Naive thymus-derived CD8-positive, alpha-beta T cell (primary cell): ENCODE results near the gene MRPL51. TPM values are rescaled to one million over a fixed set of nuclear protein-coding genes. Genes with fewer than 3 reads are reported as not detected.
"Not testable (repeated sequence)": the region's sequence is repeated elsewhere in the genome, so short reads cannot be mapped to it uniquely, and the experiment has no call there.

Experiments
- ATAC-seq, 2 donors: fragments of 150-1000 bp; cut with Tn5 transposase in 1 of 2; sonication (Bioruptor Pico), chemical (Tn5 transposase) in 1 of 2; 1 replicate in 1 of 2; 2 replicates in 1 of 2; pipeline ENCODE4 v1.10.0; 2021; ENCODE audit warnings: mild to moderate bottlenecking in 2 of 2, moderate library complexity in 2 of 2
- POLR2A ChIA-PET: fragments of 350-600 bp; sonication (Branson Sonifier 250); formaldehyde crosslinking; loops from one replicate; lab custom pipeline; 2021; ENCODE audit warnings: antibody characterized with exemption; lab: Charles Lee
- DNase-seq, 10 donors: peaks; one replicate each; pipeline versions ENCODE4 v3.0.0 to v3.0.0-alpha.2; 2020 to 2022
- H3K27ac Mint-ChIP-seq, 10 donors: one replicate each; pipeline ENCODE4 v1.8.0; 2020 to 2022; ENCODE audit warnings: mild to moderate bottlenecking in 10 of 10, mixed read lengths in 10 of 10, moderate library complexity in 4 of 10, inconsistent platforms in 1 of 10
- H3K27me3 Mint-ChIP-seq, 5 donors: one replicate each; pipeline ENCODE4 v1.8.0; 2021 to 2022; ENCODE audit warnings: mixed read lengths in 5 of 5
- H3K36me3 Mint-ChIP-seq, 3 donors: one replicate each; pipeline ENCODE4 v1.8.0; 2020 to 2022; ENCODE audit warnings: mixed read lengths in 3 of 3, mild to moderate bottlenecking in 2 of 3, inconsistent platforms in 1 of 3
- H3K4me1 Mint-ChIP-seq, 4 donors: one replicate each; pipeline ENCODE4 v1.8.0; 2021 to 2022; ENCODE audit warnings: mixed read lengths in 4 of 4
- H3K4me3 Mint-ChIP-seq, 10 donors: one replicate each; pipeline ENCODE4 v1.8.0; 2020 to 2022; ENCODE audit warnings: mild to moderate bottlenecking in 10 of 10, mixed read lengths in 10 of 10, moderate library complexity in 6 of 10, inconsistent platforms in 1 of 10
- H3K9me3 Mint-ChIP-seq, 9 donors: one replicate each; pipeline ENCODE4 v1.8.0; 2020 to 2022; ENCODE audit warnings: mixed read lengths in 9 of 9, mild to moderate bottlenecking in 3 of 9, inconsistent platforms in 1 of 9, moderate library complexity in 1 of 9
- polyA plus RNA-seq, 3 donors: library from polyadenylated mRNA; unstranded; fragments of 300-500 nt; fragmentation: Illumina TruSeq; gene quantifications; one replicate each; pipeline ENCODE4 v1.2.3, GENCODE V29; 2021
- total RNA-seq, 8 experiments: library from RNA in 2 of 8; stranded (reverse) in 2 of 8; gene quantifications; one replicate each; pipeline ENCODE4 v1.2.3 and lab custom pipeline; 2021 to 2026

The MRPL51 gene
- total RNA-seq (10 to 100 TPM; 71.6 to 77.3 TPM), polyA plus RNA-seq (100 to 1,000 TPM; 220 to 230 (median 224) TPM), total RNA-seq (lab: John Stamatoyannopoulos, UW) (18.2 to 94.2 (median 38.8) reads per million in 6 experiments)

- ATAC-seq (peak; percentile 77 to 79), DNase-seq (peak; percentile 89 to 98 (median 96))
- Mint-ChIP-seq H3K9me3 (no peaks in the 10 kb centered on the region), H3K27me3 (peaks cover 0 to 2% (median 0%) of the 10 kb centered on the region in 5 donors), H3K27ac (peak within 1 kb of the TSS; percentile 94 to 100 (median 97)), H3K4me3 (peak within 1 kb of the TSS; percentile 91 to 99 (median 98)), H3K36me3 (peaks cover 0 to 37% (median 5%) of the 10 kb centered on the region in 3 donors), H3K4me1 (peaks cover 15 to 50% (median 35%) of the 10 kb centered on the region in 4 donors)
- POLR2A ChIA-PET, result interaction anchor here (0.7 to 7.2 kb wide), 32 partner anchors 10 to 380 kb away, joined by 3 to 104 read pairs (median 5); partner anchors contain the start of genes CD27, COPS7A, GAPDH and SPSB2
These were observed at the start of gene MRPL51 for GRCh38 chr12:6492838-6493496. Gene MRPL51 (minus strand): TSS chr12:6493262. CDS start chr12:6493136, 126 bp downstream.

GRCh38 chr12:6542209-6543009 lies 49.3 kb upstream of the MRPL51 start:
- H3K4me3 Mint-ChIP-seq, result no peak overlapping the region

GRCh38 chr12:6541371-6542165 lies 48.5 kb upstream of the MRPL51 start:
- POLR2A ChIA-PET, result interaction anchor here (0.6 to 7.9 kb wide), 5 partner anchors 16 to 97 kb away, joined by 3 to 100 read pairs (median 3); partner anchors contain the start of genes CD27, TAPBPL and VAMP1
- Mint-ChIP-seq H3K27ac (peak overlapping the region in 8 of 10 donors; percentile 3 to 77 (median 44)), H3K36me3 (peaks cover 0 to 44% (median 11%) of the 10 kb centered on the region in 3 donors), H3K4me1 (peaks cover 12 to 43% (median 33%) of the 10 kb centered on the region in 4 donors), H3K27me3 (no peaks in the 10 kb centered on the region), H3K4me3 (peak overlapping the region in 1 of 10 donors; percentile 76), H3K9me3 (no peaks in the 10 kb centered on the region)
- DNase-seq, result no peak
- ATAC-seq, result no peak

More at GRCh38 chr12:6542209-6543009, 49.3 kb upstream of the MRPL51 start:
- Mint-ChIP-seq H3K36me3 (peaks cover 0 to 44% (median 8%) of the 10 kb centered on the region in 3 donors), H3K4me1 (peaks cover 12 to 35% (median 28%) of the 10 kb centered on the region in 4 donors), H3K27me3 (no peaks in the 10 kb centered on the region), H3K27ac (peak overlapping the region in 9 of 10 donors; percentile 40 to 84 (median 64)), H3K9me3 (no peaks in the 10 kb centered on the region)
- peak in 1 of 2 donors; percentile 37 for ATAC-seq
- POLR2A ChIA-PET, result interaction anchor here (0.6 kb wide), 1 partner anchor 16 kb away, joined by 5 read pairs; no protein-coding TSS in a partner anchor
- no peak for DNase-seq

GRCh38 chr12:6540181-6540877 lies 47.3 kb upstream of the MRPL51 start:
- Mint-ChIP-seq H3K4me3 (peak overlapping the region; percentile 65 to 86 (median 80)), H3K36me3 (peaks cover 0 to 34% (median 12%) of the 10 kb centered on the region in 3 donors), H3K4me1 (peaks cover 14 to 55% (median 44%) of the 10 kb centered on the region in 4 donors), H3K9me3 (no peaks in the 10 kb centered on the region), H3K27me3 (no peaks in the 10 kb centered on the region), H3K27ac (peak overlapping the region; percentile 66 to 93 (median 76))
- ATAC-seq, result peak; percentile 48 to 51
- peak in 5 of 10 donors; percentile 21 to 63 (median 41) for DNase-seq
- POLR2A ChIA-PET, result interaction anchor here (0.6 to 7.9 kb wide), 10 partner anchors 17 to 216 kb away, joined by 3 to 100 read pairs (median 6); partner anchors contain the start of genes CD27, MRPL51, TAPBPL and VAMP1

- DNase-seq (no peak), ATAC-seq (no peak)
- Mint-ChIP-seq H3K27me3 (no peaks in the 10 kb centered on the region), H3K36me3 (peaks cover 0 to 31% (median 12%) of the 10 kb centered on the region in 3 donors), H3K9me3 (no peaks in the 10 kb centered on the region), H3K27ac (peak overlapping the region in 7 of 10 donors; percentile 3 to 76 (median 59)), H3K4me1 (peaks cover 14 to 57% (median 48%) of the 10 kb centered on the region in 4 donors), H3K4me3 (peak overlapping the region in 6 of 10 donors; percentile 15 to 86 (median 72))
- POLR2A ChIA-PET, result interaction anchor here (0.6 to 7.9 kb wide), 12 partner anchors 18 to 215 kb away, joined by 3 to 100 read pairs (median 6); partner anchors contain the start of genes CD27, MRPL51, TAPBPL and VAMP1
These were observed 46.7 kb upstream of the MRPL51 start for GRCh38 chr12:6539707-6540134.

GRCh38 chr12:6539314-6539682 lies 46.2 kb upstream of the MRPL51 start:
- ATAC-seq, result no peak
- peaks cover 0 to 27% (median 12%) of the 10 kb centered on the region in 3 donors for H3K36me3 Mint-ChIP-seq

GRCh38 chr12:6538420-6539313 lies 45.6 kb upstream of the MRPL51 start:
- peaks cover 0 to 27% (median 12%) of the 10 kb centered on the region in 3 donors for H3K36me3 Mint-ChIP-seq
- POLR2A ChIA-PET, result interaction anchor here (0.6 to 7.9 kb wide), 13 partner anchors 15 to 216 kb away, joined by 3 to 100 read pairs (median 11); partner anchors contain the start of genes CD27, IFFO1, MRPL51 and TAPBPL

More at GRCh38 chr12:6539314-6539682, 46.2 kb upstream of the MRPL51 start:
- H3K27me3 Mint-ChIP-seq, result no peaks in the 10 kb centered on the region
- H3K27ac Mint-ChIP-seq, result peak overlapping the region in 6 of 10 donors; percentile 3 to 62 (median 60)
- no peaks in the 10 kb centered on the region for H3K9me3 Mint-ChIP-seq
- POLR2A ChIA-PET, result interaction anchor here (0.6 to 7.9 kb wide), 12 partner anchors 15 to 215 kb away, joined by 3 to 100 read pairs (median 8); partner anchors contain the start of genes CD27, TAPBPL and VAMP1
- peaks cover 14 to 57% (median 48%) of the 10 kb centered on the region in 4 donors for H3K4me1 Mint-ChIP-seq
- no peak for DNase-seq
- peak overlapping the region in 2 of 10 donors; percentile 6 to 29 for H3K4me3 Mint-ChIP-seq

GRCh38 chr12:6537580-6538419 lies 44.7 kb upstream of the MRPL51 start:
- peak overlapping the region; percentile 82 to 98 (median 93) for H3K27ac Mint-ChIP-seq
- peak; percentile 67 to 92 (median 80) for DNase-seq
- POLR2A ChIA-PET, result interaction anchor here (0.5 to 7.9 kb wide), 16 partner anchors 16 to 406 kb away, joined by 3 to 100 read pairs (median 8); partner anchors contain the start of genes C12orf57, CD27, IFFO1 and MRPL51
- H3K4me3 Mint-ChIP-seq, result peak overlapping the region; percentile 26 to 81 (median 56)
- H3K36me3 Mint-ChIP-seq, result peaks cover 0 to 27% (median 12%) of the 10 kb centered on the region in 3 donors
- H3K27me3 Mint-ChIP-seq, ATAC-seq, H3K9me3 Mint-ChIP-seq: not testable (repeated sequence)
- peaks cover 22 to 68% (median 61%) of the 10 kb centered on the region in 4 donors for H3K4me1 Mint-ChIP-seq

More at GRCh38 chr12:6538420-6539313, 45.6 kb upstream of the MRPL51 start:
- ATAC-seq (no peak), DNase-seq (no peak)
- Mint-ChIP-seq H3K27me3 (no peaks in the 10 kb centered on the region), H3K9me3 (no peaks in the 10 kb centered on the region), H3K4me3 (peak overlapping the region in 1 of 10 donors; percentile 29), H3K4me1 (peaks cover 16 to 60% (median 53%) of the 10 kb centered on the region in 4 donors), H3K27ac (peak overlapping the region in 8 of 10 donors; percentile 59 to 95 (median 88))
